Panc1 (cell line): Measurements from ENCODE around the gene CYB5R3.
"Not testable (repeated sequence)": the region's sequence is repeated elsewhere in the genome, so short reads cannot be mapped to it uniquely, and the experiment has no call there.

Source experiments
- CTCF ChIP-seq: fragments of 450-650 bp; IDR thresholded peaks from 2 replicates; pipeline ENCODE4 v1.5.1; 2017; ENCODE audit warnings: mild to moderate bottlenecking
- POLR2AphosphoS5 ChIP-seq: IDR thresholded peaks from 2 replicates; pipeline ENCODE4 v1.6.1; 2012; ENCODE audit warnings: mild to moderate bottlenecking, low read depth, low read length, moderate library complexity
- REST ChIP-seq, 2 experiments: IDR thresholded peaks; 2 replicates each; pipeline ENCODE4 v1.6.1; 2011 to 2012; ENCODE audit warnings: low read depth in 2 of 2, control low read depth in 1 of 2, low read length in 1 of 2, mild to moderate bottlenecking in 1 of 2, moderate library complexity in 1 of 2; ENCODE audit not compliant: insufficient read depth in 1 of 2

- not testable (repeated sequence) for TF ChIP-seq CTCF; REST (IDR thresholded peaks at IDR 0.05; ENCODE audit: insufficient read depth in 1 of 2, low read depth in 2 of 2, low read length in 1 of 2); POLR2AphosphoS5
These were observed 72.1 kb downstream of the CYB5R3 start for GRCh38 chr22:42577141-42577540.
